OCI-LY3 (cell line): ENCODE measurements around the gene GOLGA8A.

Experiments used
- H2AFZ ChIP-seq: fragments of 200-600, 300-600 bp; shearing (Covaris generic); 2 replicates; pipeline ENCODE4 v1.6.0; 2014; ENCODE audit warnings: antibody characterized with exemption, low read depth, low read length
- H3K27ac ChIP-seq: fragments of 200-600, 300-600 bp; sonication (generic); 2 replicates; pipeline ENCODE4 v1.5.1; 2014; ENCODE audit warnings: mild to moderate bottlenecking, low read length, moderate library complexity, mixed read lengths
- H3K27me3 ChIP-seq: fragments of 200-600, 300-600 bp; sonication (generic); 2 replicates; pipeline ENCODE4 v1.6.1; 2014; ENCODE audit warnings: low read depth, low read length, mixed read lengths
- H3K36me3 ChIP-seq: fragments of 200-600, 300-600 bp; sonication (generic); replicated peaks from 2 replicates; pipeline ENCODE3; 2014; ENCODE audit warnings: low read depth, low read length, mixed read lengths
- H3K4me1 ChIP-seq: fragments of 300-600, 200-600 bp; sonication (generic); 2 replicates; pipeline ENCODE4 v1.6.1; 2014; ENCODE audit warnings: low read length, mixed read lengths
- H3K4me2 ChIP-seq: fragments of 200-600, 300-600 bp; sonication (generic); 2 replicates; pipeline ENCODE4 v1.6.1; 2014; ENCODE audit warnings: low read length, mixed read lengths
- H3K4me3 ChIP-seq: fragments of 300-600, 200-600 bp; sonication (generic); 2 replicates; pipeline ENCODE4 v1.5.1; 2014; ENCODE audit warnings: antibody characterized with exemption, mild to moderate bottlenecking, low read length, moderate library complexity
- H3K79me2 ChIP-seq: fragments of 300-600, 200-600 bp; shearing (Covaris generic); 2 replicates; pipeline ENCODE4 v1.6.1; 2014; ENCODE audit warnings: mild to moderate bottlenecking, low read length, mixed read lengths
- H3K9ac ChIP-seq: fragments of 300-600, 200-600 bp; shearing (Covaris generic); 2 replicates; pipeline ENCODE4 v1.6.0; 2014; ENCODE audit warnings: mild to moderate bottlenecking, low read length, moderate library complexity
- H3K9me3 ChIP-seq: fragments of 200-600, 300-600 bp; shearing (Covaris generic); 2 replicates; pipeline ENCODE4 v1.6.1; 2014; ENCODE audit warnings: low read length, mixed read lengths; ENCODE audit not compliant: insufficient read depth
- H4K20me1 ChIP-seq: fragments of 200-600, 300-600 bp; sonication (generic); 2 replicates; pipeline ENCODE4 v1.6.1; 2016; ENCODE audit warnings: low read length, mixed read lengths; ENCODE audit not compliant: insufficient read depth
- EZH2phosphoT487 ChIP-seq: fragments of 200-600 bp; shearing (Covaris generic); IDR thresholded peaks from 2 replicates; pipeline ENCODE4 v1.6.1; 2018; ENCODE audit warnings: antibody characterized with exemption, mixed run types, low read depth
- TF ChIP-seq, protein P1 (sequence below): fragments of 200-600, 300-600 bp; sonication (generic); IDR thresholded peaks from 2 replicates; pipeline ENCODE4 v1.5.1; 2014; ENCODE audit warnings: antibody characterized with exemption, low read length, low read depth

GOLGA8A gene

GRCh38 chr15:34437687-34438086 is at the start of gene GOLGA8A:
TSS of gene GOLGA8A (minus strand) at chr15:34437808. CDS start at chr15:34389691, 48,117 bp downstream.
- H3K9me3 ChIP-seq: no peaks in the 10 kb centered on the region
- TF ChIP-seq, protein P1, sequence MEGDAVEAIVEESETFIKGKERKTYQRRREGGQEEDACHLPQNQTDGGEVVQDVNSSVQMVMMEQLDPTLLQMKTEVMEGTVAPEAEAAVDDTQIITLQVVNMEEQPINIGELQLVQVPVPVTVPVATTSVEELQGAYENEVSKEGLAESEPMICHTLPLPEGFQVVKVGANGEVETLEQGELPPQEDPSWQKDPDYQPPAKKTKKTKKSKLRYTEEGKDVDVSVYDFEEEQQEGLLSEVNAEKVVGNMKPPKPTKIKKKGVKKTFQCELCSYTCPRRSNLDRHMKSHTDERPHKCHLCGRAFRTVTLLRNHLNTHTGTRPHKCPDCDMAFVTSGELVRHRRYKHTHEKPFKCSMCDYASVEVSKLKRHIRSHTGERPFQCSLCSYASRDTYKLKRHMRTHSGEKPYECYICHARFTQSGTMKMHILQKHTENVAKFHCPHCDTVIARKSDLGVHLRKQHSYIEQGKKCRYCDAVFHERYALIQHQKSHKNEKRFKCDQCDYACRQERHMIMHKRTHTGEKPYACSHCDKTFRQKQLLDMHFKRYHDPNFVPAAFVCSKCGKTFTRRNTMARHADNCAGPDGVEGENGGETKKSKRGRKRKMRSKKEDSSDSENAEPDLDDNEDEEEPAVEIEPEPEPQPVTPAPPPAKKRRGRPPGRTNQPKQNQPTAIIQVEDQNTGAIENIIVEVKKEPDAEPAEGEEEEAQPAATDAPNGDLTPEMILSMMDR: no peak
- no peak for TF ChIP-seq EZH2phosphoT487
- H3K27me3 ChIP-seq: no peaks in the 10 kb centered on the region
- H3K27ac ChIP-seq: no peak within 1 kb of the TSS
- no peaks in the 10 kb centered on the region for H3K4me1 ChIP-seq
- H3K4me2 ChIP-seq: peak within 1 kb of the TSS; percentile 51
- H3K4me3 ChIP-seq: peak within 1 kb of the TSS; percentile 67
- no peaks in the 10 kb centered on the region for H3K36me3 ChIP-seq
- peak within 1 kb of the TSS; percentile 24; the same call in 1 of the 2 replicates for H3K9ac ChIP-seq
- H4K20me1 ChIP-seq: no peaks in the 10 kb centered on the region
- H3K79me2 ChIP-seq: no peaks in the 10 kb centered on the region
- peak within 1 kb of the TSS; percentile 53; the same call in 1 of the 2 replicates for H2AFZ ChIP-seq

DNA sequence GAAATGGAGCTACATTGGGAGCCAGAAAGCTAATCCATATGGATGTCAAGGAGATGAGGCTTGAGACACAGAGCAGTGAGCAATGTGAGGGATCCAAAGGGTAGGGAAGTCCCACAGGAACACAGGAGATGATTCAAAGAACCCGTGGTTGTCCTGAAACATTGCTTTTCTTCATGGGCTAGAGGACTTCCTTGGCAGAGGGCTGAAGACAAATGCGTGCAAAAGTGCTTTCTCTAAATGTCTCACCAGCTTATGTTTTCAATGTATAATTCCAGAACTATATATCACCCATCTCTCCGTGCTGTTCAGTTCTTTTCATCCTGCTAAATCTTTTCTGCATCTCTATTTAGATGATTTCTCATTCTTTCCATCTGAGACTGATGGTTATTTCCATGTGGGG is 46.0 kb upstream of the GOLGA8A start:
- Histone ChIP-seq H3K4me1 (no peaks in the 10 kb centered on the region), H3K27me3 (no peaks in the 10 kb centered on the region), H3K27ac (no peak overlapping the region), H2AFZ (no peak overlapping the region), H4K20me1 (no peaks in the 10 kb centered on the region), H3K4me2 (no peak overlapping the region), H3K36me3 (no peaks in the 10 kb centered on the region), H3K9ac (no peak overlapping the region), H3K79me2 (no peaks in the 10 kb centered on the region), H3K4me3 (no peak overlapping the region), H3K9me3 (no peaks in the 10 kb centered on the region)
- no peak for TF ChIP-seq EZH2phosphoT487
- TF ChIP-seq, protein P1: no peak

GRCh38 chr15:34481370-34481769 is 43.8 kb upstream of the GOLGA8A start:
- TF ChIP-seq EZH2phosphoT487: no peak
- TF ChIP-seq, protein P1: no peak

DNA sequence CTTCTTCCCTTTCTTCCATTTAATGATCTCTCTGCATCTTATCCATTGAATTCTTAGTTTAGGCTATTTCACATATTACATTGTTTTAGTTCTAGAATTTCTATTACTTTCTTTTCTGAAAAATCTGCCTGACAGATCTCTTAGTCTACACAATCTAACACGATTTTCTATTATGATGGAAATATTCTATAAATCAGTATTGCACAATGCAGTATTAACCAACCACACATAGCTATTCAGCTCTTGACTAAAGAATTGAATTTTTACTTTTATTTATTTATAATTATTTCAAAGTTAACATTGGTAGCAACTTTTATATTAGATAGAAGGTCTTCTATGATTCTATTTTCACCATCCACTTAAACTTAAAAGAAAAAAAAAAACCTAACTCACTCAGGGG is 36.2 kb upstream of the GOLGA8A start:
- H3K4me3 ChIP-seq: no peak overlapping the region
- no peaks in the 10 kb centered on the region for H3K79me2 ChIP-seq
- H2AFZ ChIP-seq: no peak overlapping the region
- no peaks in the 10 kb centered on the region for H3K9me3 ChIP-seq
- H3K27ac ChIP-seq: no peak overlapping the region
- H3K4me2 ChIP-seq: no peak overlapping the region
- H4K20me1 ChIP-seq: no peaks in the 10 kb centered on the region
- no peaks in the 10 kb centered on the region for H3K27me3 ChIP-seq
- H3K9ac ChIP-seq: no peak overlapping the region
- TF ChIP-seq, protein P1: no peak
- no peak for TF ChIP-seq EZH2phosphoT487
- H3K4me1 ChIP-seq: peaks cover 4% of the 10 kb centered on the region; the same call in 1 of the 2 replicates
- no peaks in the 10 kb centered on the region for H3K36me3 ChIP-seq

More at GRCh38 chr15:34481370-34481769, 43.8 kb upstream of the GOLGA8A start:
- H3K27ac ChIP-seq: no peak overlapping the region
- H3K4me1 ChIP-seq: no peaks in the 10 kb centered on the region
- H3K4me3 ChIP-seq: no peak overlapping the region
- no peaks in the 10 kb centered on the region for H3K36me3 ChIP-seq
- no peaks in the 10 kb centered on the region for H3K27me3 ChIP-seq
- H3K79me2 ChIP-seq: no peaks in the 10 kb centered on the region
- no peaks in the 10 kb centered on the region for H3K9me3 ChIP-seq
- no peak overlapping the region for H3K4me2 ChIP-seq
- no peaks in the 10 kb centered on the region for H4K20me1 ChIP-seq
- H3K9ac ChIP-seq: no peak overlapping the region
- H2AFZ ChIP-seq: no peak overlapping the region
